Measurements from ENCODE around the gene RAB31.

The RAB31 gene

GRCh38 chr18:9792565-9793245 lies 84.6 kb downstream of the RAB31 start:
- FAIRE-seq, result no peak

- FAIRE-seq, result no peak
Measured at GRCh38 chr18:9796011-9796410, 87.9 kb downstream of the RAB31 start.

- FAIRE-seq, result no peak
Measured at GRCh38 chr18:9796935-9797549, 88.9 kb downstream of the RAB31 start.

GRCh38 chr18:9802175-9803062 lies 94.3 kb downstream of the RAB31 start:
- no peak for FAIRE-seq

- no peak for FAIRE-seq
Measured at GRCh38 chr18:9803063-9803697, 95.1 kb downstream of the RAB31 start.

GRCh38 chr18:9803698-9804516 lies 95.8 kb downstream of the RAB31 start:
- FAIRE-seq, result no peak

- FAIRE-seq, result no peak
Measured at GRCh38 chr18:9804517-9805104, 96.5 kb downstream of the RAB31 start.

GRCh38 chr18:9806905-9807304 lies 98.8 kb downstream of the RAB31 start:
- FAIRE-seq, result no peak

GRCh38 chr18:9808295-9809241 lies 100.5 kb downstream of the RAB31 start:
- no peak for FAIRE-seq

GRCh38 chr18:9809697-9810096 lies 101.6 kb downstream of the RAB31 start:
- no peak for FAIRE-seq

GRCh38 chr18:9810299-9810698 lies 102.2 kb downstream of the RAB31 start:
- FAIRE-seq, result no peak

GRCh38 chr18:9810994-9811705 lies 103.0 kb downstream of the RAB31 start:
- no peak for FAIRE-seq

GRCh38 chr18:9811978-9812377 lies 103.9 kb downstream of the RAB31 start:
- FAIRE-seq, result no peak

- no peak for FAIRE-seq
Measured at GRCh38 chr18:9814431-9814830, 106.3 kb downstream of the RAB31 start.

GRCh38 chr18:9817286-9817685 lies 109.2 kb downstream of the RAB31 start:
- FAIRE-seq, result no peak

GRCh38 chr18:9817725-9818422 lies 109.8 kb downstream of the RAB31 start:
- FAIRE-seq, result no peak

- FAIRE-seq, result peak; percentile 15
Measured at GRCh38 chr18:9818423-9818734, 110.3 kb downstream of the RAB31 start.

GRCh38 chr18:9820127-9820526 lies 112.0 kb downstream of the RAB31 start:
- no peak for FAIRE-seq

- no peak for FAIRE-seq
Measured at GRCh38 chr18:9820719-9821118, 112.6 kb downstream of the RAB31 start.
